Measurements from ENCODE around the gene MAP3K5. TPM values are rescaled to one million over a fixed set of nuclear protein-coding genes. Genes with fewer than 3 reads are reported as not detected.

MAP3K5 gene
- total RNA-seq, 2 donors from 2014 or later = 6.7 to 11.9 TPM

DNA sequence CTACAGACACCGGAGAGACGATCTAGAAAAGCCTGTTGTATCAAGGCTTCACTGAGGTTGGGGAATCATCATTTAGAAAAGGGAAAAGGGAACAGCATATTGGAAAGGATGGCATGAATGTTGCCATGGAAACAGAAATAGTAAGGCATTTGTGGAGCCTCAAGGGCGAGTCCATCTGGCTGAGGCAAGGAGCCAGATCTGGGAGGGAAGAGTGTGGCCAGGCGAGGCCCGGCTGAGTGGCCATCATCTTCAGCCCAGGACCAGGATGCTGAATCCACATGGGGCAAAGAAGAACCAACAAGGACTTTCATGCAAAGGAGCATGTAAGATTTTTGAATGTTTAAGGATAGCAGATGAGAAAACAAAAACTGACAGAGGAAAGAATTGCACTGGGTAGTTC, 85.8 kb downstream of the MAP3K5 start:
- Histone ChIP-seq H3K4me1 (peaks cover 0 to 1% of the 10 kb centered on the region in 2 donors), H3K27me3 (no peaks in the 10 kb centered on the region), H3K4me3 (no peak overlapping the region), H3K36me3 (no peaks in the 10 kb centered on the region), H3K27ac (no peak overlapping the region), H3K9me3 (no peaks in the 10 kb centered on the region)
- TF ChIP-seq, protein P1, sequence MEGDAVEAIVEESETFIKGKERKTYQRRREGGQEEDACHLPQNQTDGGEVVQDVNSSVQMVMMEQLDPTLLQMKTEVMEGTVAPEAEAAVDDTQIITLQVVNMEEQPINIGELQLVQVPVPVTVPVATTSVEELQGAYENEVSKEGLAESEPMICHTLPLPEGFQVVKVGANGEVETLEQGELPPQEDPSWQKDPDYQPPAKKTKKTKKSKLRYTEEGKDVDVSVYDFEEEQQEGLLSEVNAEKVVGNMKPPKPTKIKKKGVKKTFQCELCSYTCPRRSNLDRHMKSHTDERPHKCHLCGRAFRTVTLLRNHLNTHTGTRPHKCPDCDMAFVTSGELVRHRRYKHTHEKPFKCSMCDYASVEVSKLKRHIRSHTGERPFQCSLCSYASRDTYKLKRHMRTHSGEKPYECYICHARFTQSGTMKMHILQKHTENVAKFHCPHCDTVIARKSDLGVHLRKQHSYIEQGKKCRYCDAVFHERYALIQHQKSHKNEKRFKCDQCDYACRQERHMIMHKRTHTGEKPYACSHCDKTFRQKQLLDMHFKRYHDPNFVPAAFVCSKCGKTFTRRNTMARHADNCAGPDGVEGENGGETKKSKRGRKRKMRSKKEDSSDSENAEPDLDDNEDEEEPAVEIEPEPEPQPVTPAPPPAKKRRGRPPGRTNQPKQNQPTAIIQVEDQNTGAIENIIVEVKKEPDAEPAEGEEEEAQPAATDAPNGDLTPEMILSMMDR (IDR thresholded peaks at IDR 0.05) = no peak
- DNase-seq (ENCODE audit: low spot score) = no peak

DNA sequence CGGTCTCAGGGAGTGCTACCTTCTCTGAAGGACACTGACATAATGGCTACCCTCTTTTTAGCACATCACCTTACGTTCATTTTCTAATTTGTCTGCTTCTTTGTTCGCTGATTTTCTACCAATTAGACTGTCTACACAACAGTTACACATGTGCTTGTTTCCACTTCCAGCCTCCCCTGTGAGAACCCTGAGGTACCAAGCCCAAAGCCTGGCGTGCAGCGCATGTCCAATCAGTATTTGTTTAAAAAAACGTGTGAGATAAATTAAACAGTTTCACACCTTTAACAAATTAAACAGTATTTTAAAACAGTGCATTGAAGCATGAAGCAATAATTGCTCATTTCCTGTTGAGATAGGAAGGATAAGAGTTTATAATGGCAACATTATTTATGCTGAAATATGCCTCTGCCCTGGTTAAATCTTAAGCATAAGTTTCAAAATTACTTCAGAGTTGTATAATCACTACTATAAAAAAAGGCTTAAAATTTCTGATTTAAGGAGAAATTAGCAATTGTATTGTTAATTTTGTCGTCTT, 88.9 kb downstream of the MAP3K5 start:
- Histone ChIP-seq H3K4me3 (no peak overlapping the region), H3K4me1 (no peaks in the 10 kb centered on the region)
- TF ChIP-seq, protein P1 (IDR thresholded peaks at IDR 0.05) = no peak

DNA sequence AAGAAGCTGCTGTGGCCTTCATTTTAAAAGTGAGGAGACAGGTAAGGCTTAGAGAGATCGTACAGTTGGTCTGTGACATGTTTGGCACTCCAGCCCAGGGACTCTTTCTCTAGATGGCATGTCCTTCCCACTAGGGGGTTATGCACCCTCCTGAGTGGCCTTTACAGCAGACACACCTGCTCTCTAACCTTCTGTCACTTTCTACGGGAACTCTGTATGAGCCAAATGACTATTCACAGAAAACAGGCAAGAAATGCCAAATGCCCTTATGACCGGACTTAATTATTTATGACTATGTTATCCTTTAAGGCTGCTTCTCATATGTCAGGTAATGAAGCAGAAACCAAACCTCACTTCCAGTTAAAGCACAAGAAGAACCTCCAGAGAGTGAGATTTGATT, 91.2 kb downstream of the MAP3K5 start:
- Histone ChIP-seq H3K27me3 (no peaks in the 10 kb centered on the region), H3K9me3 (no peaks in the 10 kb centered on the region), H3K4me1 (no peaks in the 10 kb centered on the region), H3K4me3 (no peak overlapping the region), H3K36me3 (no peaks in the 10 kb centered on the region), H3K27ac (no peak overlapping the region)
- no peak for DNase-seq (ENCODE audit: low spot score)
- TF ChIP-seq, protein P1 (IDR thresholded peaks at IDR 0.05) = no peak

More for the DNA sequence above, 88.9 kb downstream of the MAP3K5 start:
- H3K36me3 ChIP-seq = no peaks in the 10 kb centered on the region
- H3K9me3 ChIP-seq = no peaks in the 10 kb centered on the region
- no peak overlapping the region for H3K27ac ChIP-seq
- DNase-seq (ENCODE audit: low spot score) = no peak
- no peaks in the 10 kb centered on the region for H3K27me3 ChIP-seq

- Histone ChIP-seq H3K27ac (no peak overlapping the region), H3K4me1 (no peaks in the 10 kb centered on the region), H3K9me3 (no peaks in the 10 kb centered on the region), H3K4me3 (no peak overlapping the region), H3K36me3 (no peaks in the 10 kb centered on the region), H3K27me3 (no peaks in the 10 kb centered on the region)
- TF ChIP-seq, protein P1 (IDR thresholded peaks at IDR 0.05) = no peak
- no peak for DNase-seq (ENCODE audit: low spot score)
Measured at GRCh38 chr6:136699358-136699757, 92.9 kb downstream of the MAP3K5 start.

DNA sequence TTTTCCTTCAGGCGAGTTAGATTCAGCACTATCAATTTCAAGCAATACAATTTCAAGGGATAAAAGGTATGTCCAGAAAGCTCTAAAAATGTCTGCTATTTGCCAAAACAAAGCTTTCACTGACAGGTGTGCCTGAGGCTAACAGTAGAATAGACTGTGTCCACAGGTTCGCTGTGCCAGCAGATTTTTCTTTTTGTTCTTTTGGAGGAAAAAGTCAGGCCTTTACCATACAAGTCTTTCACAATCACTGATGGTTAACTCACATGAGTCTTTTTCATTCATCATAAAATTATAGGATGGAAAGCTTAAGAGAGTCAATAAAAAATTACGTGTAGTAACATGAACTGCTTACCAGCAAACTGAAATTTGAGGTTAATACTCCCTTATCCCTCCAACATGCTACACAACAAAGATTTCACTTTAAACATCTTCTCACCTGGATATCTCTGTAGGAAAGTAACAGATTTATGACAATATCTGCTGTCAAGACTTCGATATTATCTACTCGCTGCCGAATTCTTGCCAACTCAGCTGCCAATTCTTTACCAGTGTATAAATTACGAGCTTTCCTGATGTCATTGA, 95.4 kb downstream of the MAP3K5 start:
- Histone ChIP-seq H3K27me3 (no peaks in the 10 kb centered on the region), H3K9me3 (no peaks in the 10 kb centered on the region), H3K4me3 (no peak overlapping the region), H3K27ac (no peak overlapping the region), H3K36me3 (no peaks in the 10 kb centered on the region), H3K4me1 (no peaks in the 10 kb centered on the region)
- DNase-seq (ENCODE audit: low spot score) = no peak
- TF ChIP-seq, protein P1 (IDR thresholded peaks at IDR 0.05) = no peak

DNA sequence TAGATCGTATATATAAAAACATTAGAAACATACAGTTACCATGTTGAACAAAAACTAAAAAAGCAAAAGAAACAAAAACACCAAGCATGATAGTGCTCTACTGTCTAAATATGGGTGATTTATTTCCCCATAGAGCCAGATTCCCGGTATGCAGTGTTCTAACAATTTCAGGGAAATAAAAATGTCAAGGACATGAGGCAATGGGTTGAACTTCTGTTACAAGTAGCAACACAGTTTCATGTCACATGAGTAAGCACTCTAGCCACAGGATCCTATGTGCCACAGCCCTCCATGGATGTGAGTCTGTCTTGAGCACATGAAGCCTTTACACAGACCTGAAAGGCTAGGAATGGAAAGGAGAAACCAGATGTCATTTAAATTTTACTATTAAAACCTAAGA, 96.0 kb downstream of the MAP3K5 start:
- H3K4me1 ChIP-seq = no peaks in the 10 kb centered on the region
- TF ChIP-seq, protein P1 (IDR thresholded peaks at IDR 0.05) = no peak
- no peak overlapping the region for H3K27ac ChIP-seq

More for the DNA sequence above, 96.0 kb downstream of the MAP3K5 start:
- no peaks in the 10 kb centered on the region for H3K9me3 ChIP-seq
- H3K36me3 ChIP-seq = no peaks in the 10 kb centered on the region
- DNase-seq (ENCODE audit: low spot score) = no peak
- no peak overlapping the region for H3K4me3 ChIP-seq
- H3K27me3 ChIP-seq = no peaks in the 10 kb centered on the region
